KOPT-K1 (cell line): ENCODE data around the gene PPP4R1.

ENCODE experiments used
- H3K27ac ChIP-seq: fragments of 200-600 bp; sonication (generic); 2 replicates; pipeline ENCODE4 v1.5.1; 2016; ENCODE audit warnings: antibody characterized with exemption, mild to moderate bottlenecking, low read depth, low read length; ENCODE audit not compliant: poor library complexity, severe bottlenecking
- H3K36me3 ChIP-seq: fragments of 200-600 bp; sonication (generic); 2 replicates; pipeline ENCODE4 v1.5.1; 2017; ENCODE audit warnings: antibody characterized with exemption, mild to moderate bottlenecking, low read length, moderate library complexity; ENCODE audit not compliant: insufficient read depth
- H3K9me3 ChIP-seq: fragments of 200-600 bp; sonication (generic); 2 replicates; pipeline ENCODE4 v1.5.1; 2017; ENCODE audit warnings: antibody characterized with exemption, low read length, mild to moderate bottlenecking; ENCODE audit not compliant: insufficient read depth, poor library complexity, severe bottlenecking

PPP4R1 gene

DNA sequence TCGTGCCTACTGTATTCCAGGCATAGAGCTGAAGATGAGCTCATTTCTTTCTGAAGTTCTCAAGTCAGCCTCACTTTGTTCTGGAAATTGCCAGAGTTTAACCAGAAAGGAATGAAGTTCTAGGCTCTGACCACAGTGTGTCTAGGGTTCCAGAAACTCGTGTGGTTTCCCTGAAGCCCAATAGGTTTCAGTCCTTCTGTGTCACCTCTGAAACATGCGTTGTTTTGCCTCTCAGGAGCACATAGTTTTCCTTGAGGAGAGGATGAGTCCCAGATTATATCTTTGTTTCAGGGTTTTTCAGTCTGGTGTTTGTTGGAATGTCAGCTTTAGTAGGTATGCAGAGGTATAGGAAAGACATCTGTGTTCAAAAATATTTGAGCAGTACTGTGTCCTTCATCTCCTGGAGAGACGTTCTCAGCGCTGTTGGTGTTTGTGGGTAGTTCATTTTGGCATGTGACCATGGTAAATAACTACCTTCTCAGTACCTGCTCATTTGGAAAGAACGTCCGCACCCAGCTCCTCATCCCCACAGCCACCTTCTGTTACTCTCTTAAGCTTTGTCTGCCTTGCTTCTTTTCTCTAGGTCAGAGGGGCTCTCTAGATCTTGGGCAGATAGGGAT, 82.5 kb downstream of the PPP4R1 start:
- peaks cover 98% of the 10 kb centered on the region for H3K36me3 ChIP-seq
- no peak overlapping the region for H3K27ac ChIP-seq
- no peaks in the 10 kb centered on the region for H3K9me3 ChIP-seq

DNA sequence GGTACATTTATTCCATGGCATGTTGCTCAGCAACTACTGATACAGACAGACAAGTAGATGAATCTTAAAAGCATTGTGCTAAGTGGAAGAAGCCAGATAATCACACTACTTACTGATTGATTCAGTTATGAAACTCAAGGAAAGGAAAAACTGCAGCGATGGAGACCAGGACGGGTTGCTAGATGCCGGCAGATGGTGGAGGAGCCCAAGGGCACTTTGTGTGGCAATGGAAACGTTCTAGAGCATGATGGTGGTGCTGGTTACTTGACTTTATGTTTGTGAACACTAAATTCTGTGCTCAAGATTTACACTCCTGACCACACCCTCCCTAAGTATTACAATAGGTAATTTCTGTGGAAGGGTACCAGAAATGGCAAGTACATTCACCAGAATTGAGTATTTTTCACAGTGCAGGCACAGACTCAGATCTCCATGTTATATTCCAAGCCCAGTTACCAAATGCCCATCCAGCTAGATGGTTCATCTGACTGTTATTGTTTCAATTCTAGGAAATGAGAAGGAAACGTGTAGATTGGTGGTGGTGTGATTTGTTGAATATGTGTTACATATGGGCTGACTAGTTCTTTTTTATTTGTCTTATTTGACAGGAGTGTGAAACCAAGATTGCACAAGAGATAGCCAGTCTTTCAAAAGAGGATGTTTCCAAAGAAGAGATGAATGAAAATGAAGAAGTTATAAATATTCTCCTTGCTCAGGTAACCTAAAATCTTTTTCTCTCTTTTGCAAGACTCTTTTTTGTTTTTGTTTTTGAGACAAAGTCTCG, 83.9 kb downstream of the PPP4R1 start:
- Histone ChIP-seq H3K27ac (no peak overlapping the region), H3K36me3 (peaks cover 97% of the 10 kb centered on the region), H3K9me3 (no peaks in the 10 kb centered on the region)

DNA sequence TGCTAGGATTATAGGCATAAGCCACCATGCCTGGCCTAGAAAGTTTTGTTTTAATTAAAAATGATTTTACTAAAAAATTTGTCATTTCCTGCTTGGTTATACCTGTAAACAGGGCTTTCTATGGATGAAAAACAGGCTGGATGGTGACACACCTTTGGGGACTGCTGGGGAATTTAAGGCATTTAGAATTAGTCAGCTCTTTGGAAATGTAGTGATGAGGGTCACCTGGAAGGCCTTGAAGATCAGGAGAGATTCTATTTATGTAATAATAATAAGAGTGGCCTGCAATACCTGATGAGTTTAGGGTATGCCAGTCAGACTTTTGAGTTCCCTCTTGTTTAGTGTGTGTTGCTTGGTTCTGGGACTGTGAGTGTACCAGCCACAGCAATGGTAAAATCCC, 87.9 kb downstream of the PPP4R1 start:
- no peaks in the 10 kb centered on the region for H3K9me3 ChIP-seq
- H3K27ac ChIP-seq = no peak overlapping the region
- peaks cover 95% of the 10 kb centered on the region for H3K36me3 ChIP-seq

DNA sequence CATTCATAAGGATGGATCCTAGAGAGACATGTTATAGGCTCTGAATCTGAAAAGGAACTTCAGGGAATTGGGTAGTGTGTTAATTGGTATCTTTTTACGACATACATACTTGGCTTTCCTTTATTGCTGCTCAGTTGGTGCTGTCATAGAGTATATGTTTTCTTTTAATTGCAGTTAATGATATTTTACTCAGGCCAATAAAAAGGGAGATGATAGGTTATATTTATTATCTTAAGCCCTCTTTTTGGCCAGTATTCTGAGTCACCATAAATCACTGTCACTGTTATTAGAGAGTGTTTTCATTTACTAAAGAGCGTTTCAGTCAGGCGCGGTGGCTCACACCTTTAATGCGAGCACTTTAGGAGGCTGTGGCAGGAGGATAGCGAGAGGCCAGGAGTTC, 91.4 kb downstream of the PPP4R1 start:
- Histone ChIP-seq H3K36me3 (peaks cover 72% of the 10 kb centered on the region), H3K27ac (no peak overlapping the region), H3K9me3 (no peaks in the 10 kb centered on the region)

DNA sequence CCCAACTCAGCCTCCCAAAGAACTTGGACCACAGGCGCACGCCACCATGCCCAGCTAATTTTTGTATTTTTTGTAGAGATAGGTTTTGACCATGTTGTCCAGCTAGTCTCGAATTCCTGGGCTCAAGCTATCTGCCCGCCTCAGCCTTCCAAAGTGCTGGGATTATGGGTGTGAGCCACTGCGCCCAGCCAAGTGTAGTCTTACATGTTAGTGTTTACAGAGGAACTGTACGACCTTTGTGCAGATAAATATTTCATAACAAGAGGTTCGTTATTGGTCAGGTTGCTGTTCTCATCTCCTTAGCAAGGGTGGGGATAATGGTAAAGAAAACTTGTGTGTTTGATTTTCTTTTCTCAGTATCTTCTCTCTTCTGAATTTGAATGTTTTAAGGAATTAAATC, 92.6 kb downstream of the PPP4R1 start:
- peaks cover 72% of the 10 kb centered on the region for H3K36me3 ChIP-seq
- no peaks in the 10 kb centered on the region for H3K9me3 ChIP-seq
- H3K27ac ChIP-seq = no peak overlapping the region

DNA sequence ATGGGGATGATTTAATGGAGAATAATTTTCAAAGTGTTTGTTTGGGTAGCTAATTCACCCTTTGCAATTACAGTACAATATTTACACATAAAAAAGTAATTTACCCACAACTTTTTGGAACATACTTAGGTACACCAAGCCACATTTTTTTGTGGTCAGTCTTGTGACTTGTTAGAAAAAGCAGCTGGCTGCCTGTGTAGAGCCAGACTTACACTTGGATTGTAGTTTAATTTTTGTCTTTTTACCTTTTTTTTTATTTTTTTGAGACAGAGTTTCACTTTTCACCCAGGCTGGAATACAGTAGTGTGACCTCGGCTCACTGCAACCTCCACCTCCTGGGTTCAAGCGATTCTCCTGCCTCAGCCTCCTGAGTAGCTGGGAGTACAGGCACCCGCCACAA, 93.7 kb downstream of the PPP4R1 start:
- Histone ChIP-seq H3K9me3 (no peaks in the 10 kb centered on the region), H3K36me3 (peaks cover 63% of the 10 kb centered on the region), H3K27ac (no peak overlapping the region)

DNA sequence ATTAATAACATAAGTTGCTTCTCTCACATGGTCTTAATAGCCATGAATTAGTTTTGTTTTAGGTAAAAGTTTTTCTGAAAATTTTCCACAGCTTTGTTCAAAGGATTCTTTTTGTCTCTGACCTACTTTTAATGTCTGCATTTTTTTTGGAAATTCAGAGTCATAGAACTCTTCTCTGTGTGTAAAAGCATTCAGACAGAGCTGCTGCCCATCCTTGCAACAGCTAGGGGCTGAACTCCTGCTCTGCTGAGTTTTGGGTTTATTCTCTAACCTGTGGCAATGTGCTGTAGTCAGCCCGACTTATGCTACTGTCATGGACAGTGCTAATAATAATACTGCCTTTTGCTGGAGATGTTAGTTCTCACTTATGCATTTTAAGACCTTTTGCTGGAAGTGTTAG, 95.0 kb downstream of the PPP4R1 start:
- no peaks in the 10 kb centered on the region for H3K9me3 ChIP-seq
- peaks cover 64% of the 10 kb centered on the region for H3K36me3 ChIP-seq
- no peak overlapping the region for H3K27ac ChIP-seq

DNA sequence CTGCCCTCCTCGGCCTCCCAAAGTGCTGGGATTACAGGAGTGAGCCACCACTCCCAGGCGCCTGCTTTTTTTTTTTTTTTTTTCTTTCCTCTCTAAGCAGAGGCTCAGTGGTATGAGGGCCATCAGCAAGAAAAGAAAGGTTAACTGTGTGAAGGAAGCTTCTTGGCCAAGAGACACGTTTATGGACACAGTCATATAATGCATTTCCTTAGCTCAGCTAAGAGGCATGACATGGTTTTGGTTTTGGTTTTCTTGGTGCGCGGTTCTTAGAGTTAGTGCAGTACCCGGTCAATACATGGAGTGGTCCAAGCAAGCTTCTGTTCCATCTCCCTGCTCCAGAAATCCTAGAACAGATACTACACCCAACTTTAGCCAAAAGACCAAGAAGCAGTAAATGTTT, 96.5 kb downstream of the PPP4R1 start:
- Histone ChIP-seq H3K9me3 (no peaks in the 10 kb centered on the region), H3K27ac (no peak overlapping the region), H3K36me3 (peaks cover 62% of the 10 kb centered on the region)

DNA sequence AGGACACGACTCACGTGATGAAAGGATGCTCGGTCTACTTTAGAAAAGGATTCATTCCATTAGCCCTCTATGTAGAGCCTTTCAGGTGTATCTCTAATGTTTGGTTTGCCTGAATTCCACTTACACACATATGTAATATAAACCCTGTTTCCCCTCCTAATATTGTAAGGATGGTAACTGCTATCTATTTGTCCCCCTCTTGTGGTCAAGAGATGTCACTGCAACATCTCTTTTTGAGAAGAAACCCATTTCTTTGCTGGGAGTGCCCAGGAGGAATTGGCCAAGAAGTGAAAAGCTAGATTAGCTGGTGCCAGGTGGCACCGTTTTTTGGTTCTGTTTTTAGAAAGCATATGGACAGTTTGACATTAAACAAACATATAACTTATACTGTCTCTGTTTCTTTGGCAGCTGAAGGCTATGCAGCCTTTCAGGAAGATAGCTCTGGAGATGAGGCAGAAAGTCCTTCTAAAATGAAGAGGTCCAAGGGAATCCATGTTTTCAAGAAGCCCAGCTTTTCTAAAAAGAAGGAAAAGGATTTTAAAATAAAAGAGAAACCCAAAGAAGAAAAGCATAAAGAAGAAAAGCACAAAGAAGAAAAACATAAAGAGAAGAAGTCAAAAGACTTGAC, 97.8 kb downstream of the PPP4R1 start:
- H3K9me3 ChIP-seq = no peaks in the 10 kb centered on the region
- no peak overlapping the region for H3K27ac ChIP-seq
- peaks cover 49% of the 10 kb centered on the region for H3K36me3 ChIP-seq

DNA sequence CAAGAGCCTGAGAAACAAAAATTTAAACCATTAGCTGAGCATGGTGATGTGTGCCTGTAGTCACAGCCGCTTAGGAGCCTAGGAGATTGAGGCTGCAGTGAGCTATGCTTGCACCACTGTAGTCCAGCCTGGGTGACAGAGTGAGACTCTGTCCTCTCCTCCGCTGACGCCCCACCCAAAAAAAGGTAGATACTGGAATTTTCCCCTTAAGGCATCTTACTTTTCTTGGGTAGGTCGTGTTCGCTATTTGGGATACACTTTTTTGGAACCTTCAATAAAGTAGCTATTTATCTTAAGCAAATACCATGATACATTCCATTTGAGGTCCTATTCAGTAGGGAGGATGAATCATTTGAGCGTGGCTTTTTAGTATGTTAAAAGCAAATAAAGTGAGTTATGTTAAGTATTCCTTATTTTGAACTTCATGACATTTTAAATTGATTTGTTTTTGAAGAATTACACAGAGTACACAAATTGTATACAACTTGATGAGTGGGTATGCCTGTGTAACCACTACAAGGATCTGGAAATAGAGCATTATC, 100.3 kb downstream of the PPP4R1 start:
- Histone ChIP-seq H3K27ac (no peak overlapping the region), H3K9me3 (no peaks in the 10 kb centered on the region), H3K36me3 (peaks cover 45% of the 10 kb centered on the region)

DNA sequence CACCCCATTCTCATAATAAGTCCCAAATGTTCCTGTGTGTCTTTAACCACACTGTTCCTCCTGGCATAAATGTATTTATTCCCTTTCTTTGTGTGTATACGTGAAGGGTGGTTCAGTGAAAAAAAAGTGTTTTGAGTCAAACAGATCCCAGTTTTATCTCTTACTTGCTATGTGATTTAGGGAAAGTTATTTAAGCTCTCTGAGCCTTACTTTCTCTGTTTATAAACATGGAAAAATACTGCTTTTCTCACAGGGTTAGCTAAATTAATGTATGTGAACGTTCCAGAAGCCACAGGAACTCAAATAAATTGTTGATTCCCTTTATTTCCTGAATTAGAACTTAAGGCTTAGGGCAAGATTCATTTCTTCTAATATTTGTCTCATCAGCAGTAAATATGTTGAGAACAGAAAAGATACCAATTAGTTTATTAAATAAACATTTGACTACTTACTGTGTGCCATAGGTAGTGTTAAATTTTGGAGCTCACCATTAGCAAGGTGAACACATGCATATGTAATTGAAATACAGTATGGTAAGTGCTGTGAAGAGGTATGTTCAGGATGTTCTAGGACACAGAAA, 105.8 kb downstream of the PPP4R1 start:
- Histone ChIP-seq H3K9me3 (peaks cover 3% of the 10 kb centered on the region), H3K27ac (no peak overlapping the region), H3K36me3 (peaks cover 8% of the 10 kb centered on the region)

DNA sequence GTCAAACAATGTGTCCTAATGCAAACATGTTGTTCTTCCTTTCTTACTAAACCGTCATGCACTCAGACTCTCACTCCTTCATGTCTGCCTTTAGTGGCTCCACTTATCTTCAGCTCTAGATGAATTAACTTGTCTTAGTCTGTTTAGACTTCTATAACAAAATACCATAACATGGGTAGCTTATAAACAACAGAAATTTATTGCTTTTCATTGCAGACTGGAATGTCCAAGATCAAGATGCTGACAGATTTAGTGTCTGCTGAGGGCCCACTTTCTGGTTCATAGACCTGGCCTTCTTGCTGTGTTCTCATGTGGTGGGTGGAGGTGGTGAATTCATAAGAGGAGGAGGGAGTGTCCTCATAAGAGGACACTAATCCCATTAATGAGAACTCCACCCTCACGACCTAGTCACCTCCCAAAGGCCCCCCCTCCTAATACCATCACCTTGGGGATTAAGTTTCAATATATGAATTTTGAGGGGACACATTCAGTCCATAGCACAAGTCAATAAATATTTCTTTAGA, 106.7 kb downstream of the PPP4R1 start:
- H3K36me3 ChIP-seq = 0 out of 2 replicates have a peak, but pooled peaks cover 5% of the 10 kb centered on the region
- H3K27ac ChIP-seq = no peak overlapping the region
- peaks cover 12% of the 10 kb centered on the region for H3K9me3 ChIP-seq

DNA sequence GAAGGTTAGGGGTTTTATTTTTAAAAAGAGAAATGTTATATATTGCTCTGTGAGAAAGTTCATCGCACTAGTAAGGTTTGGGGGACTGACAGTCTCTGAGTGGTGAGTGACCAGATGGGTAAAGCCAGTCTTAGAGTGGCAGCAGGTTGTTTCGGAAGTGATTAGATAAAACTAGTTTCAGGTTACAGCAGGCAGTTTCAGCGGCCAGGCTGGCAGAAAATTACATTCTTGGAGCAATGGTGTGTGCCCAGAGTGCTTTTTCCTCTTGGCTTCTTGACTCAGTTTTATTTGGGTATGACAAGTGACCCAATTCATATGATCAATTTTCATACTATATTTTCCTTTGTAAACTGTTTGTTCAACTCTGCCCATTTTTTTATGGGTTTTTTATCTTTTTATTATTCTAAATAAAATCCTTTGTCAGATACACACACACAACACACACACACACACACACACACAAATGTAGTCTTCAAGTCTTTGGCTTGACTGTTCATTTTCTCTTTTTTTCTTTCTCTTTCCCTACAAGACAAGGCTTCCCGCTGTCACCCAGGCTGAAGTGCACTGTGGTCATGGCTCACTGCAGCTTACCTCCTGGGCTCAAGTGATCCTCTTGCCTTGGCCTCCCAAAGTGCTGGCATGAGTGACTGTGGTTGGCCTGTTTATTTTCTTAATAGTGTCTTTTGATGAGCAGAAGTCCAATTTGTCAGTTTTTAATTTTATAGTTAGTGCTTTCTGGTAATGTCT, 108.1 kb downstream of the PPP4R1 start:
- Histone ChIP-seq H3K36me3 (peaks cover 13% of the 10 kb centered on the region), H3K9me3 (peaks cover 24% of the 10 kb centered on the region), H3K27ac (no peak overlapping the region)
